CD4-positive, alpha-beta memory T cell (primary cell): ENCODE measurements around the gene GRK5. TPM values are rescaled to one million over a fixed set of nuclear protein-coding genes. Genes with fewer than 3 reads are reported as not detected.

Experiments used
- CTCF ChIA-PET: fragments of 350-600 bp; sonication (Branson Sonifier 250); formaldehyde crosslinking; loops from one replicate; lab custom pipeline; 2021; ENCODE audit warnings: inconsistent platforms; ENCODE audit not compliant: partially characterized antibody; lab: Charles Lee
- POLR2A ChIA-PET: fragments of 350-600 bp; sonication (Branson Sonifier 250); formaldehyde crosslinking; loops from one replicate; lab custom pipeline; 2021; ENCODE audit not compliant: partially characterized antibody; lab: Charles Lee
- DNase-seq, 5 donors: peaks; one replicate each; pipeline versions ENCODE4 v3.0.0 to v3.0.0-alpha.2; 2020 to 2022; ENCODE audit warnings: mixed read lengths in 1 of 5
- H3K27ac ChIP-seq: one replicate; pipeline ENCODE4 v1.7.0; 2013; ENCODE audit warnings: low read depth, low read length
- H3K27me3 ChIP-seq: 2 replicates; pipeline ENCODE4 v1.7.0; 2013; ENCODE audit warnings: mild to moderate bottlenecking, low read length, moderate library complexity; ENCODE audit not compliant: insufficient read depth
- H3K36me3 ChIP-seq: 2 replicates; pipeline ENCODE4 v1.7.0; 2013; ENCODE audit warnings: mild to moderate bottlenecking, low read length, moderate library complexity; ENCODE audit not compliant: insufficient read depth
- H3K4me1 ChIP-seq: 2 replicates; pipeline ENCODE4 v1.7.0; 2013; ENCODE audit warnings: mild to moderate bottlenecking, low read length, moderate library complexity; ENCODE audit not compliant: insufficient read depth
- H3K4me3 ChIP-seq, 2 donors: one replicate each; pipeline ENCODE4 v1.7.0; 2013; ENCODE audit warnings: low read length in 2 of 2, mild to moderate bottlenecking in 1 of 2
- H3K9me3 ChIP-seq, 2 donors: one replicate each; pipeline ENCODE4 v1.7.0; 2013; ENCODE audit warnings: low read length in 2 of 2, control low read depth in 1 of 2; ENCODE audit not compliant: control insufficient read depth in 1 of 2
- H3K27ac Mint-ChIP-seq, 7 donors: one replicate each; pipeline ENCODE4 v1.8.0; 2020 to 2021; ENCODE audit warnings: mixed read lengths in 7 of 7, mild to moderate bottlenecking in 6 of 7, inconsistent platforms in 3 of 7, moderate library complexity in 3 of 7
- H3K27me3 Mint-ChIP-seq, 2 donors: one replicate each; pipeline ENCODE4 v1.8.0; 2020 to 2021; ENCODE audit warnings: mixed read lengths in 2 of 2
- H3K36me3 Mint-ChIP-seq, 2 donors: one replicate each; pipeline ENCODE4 v1.8.0; 2020 to 2021; ENCODE audit warnings: mixed read lengths in 2 of 2, inconsistent platforms in 1 of 2, mild to moderate bottlenecking in 1 of 2
- H3K4me1 Mint-ChIP-seq, 4 donors: one replicate each; pipeline ENCODE4 v1.8.0; 2020 to 2021; ENCODE audit warnings: mixed read lengths in 4 of 4, mild to moderate bottlenecking in 1 of 4
- H3K4me3 Mint-ChIP-seq, 8 donors: one replicate each; pipeline ENCODE4 v1.8.0; 2020 to 2021; ENCODE audit warnings: mixed read lengths in 8 of 8, mild to moderate bottlenecking in 7 of 8, moderate library complexity in 6 of 8, inconsistent platforms in 3 of 8
- H3K9me3 Mint-ChIP-seq, 8 donors: one replicate each; pipeline ENCODE4 v1.8.0; 2020 to 2021; ENCODE audit warnings: mixed read lengths in 8 of 8, mild to moderate bottlenecking in 5 of 8, inconsistent platforms in 3 of 8, moderate library complexity in 1 of 8
- intact Hi-C: fragments of 100-400 bp; cut with micrococcal nuclease; formaldehyde crosslinking; loops from one replicate; pipeline ENCODE4 v1.15.1; 2023
- polyA plus RNA-seq, 2 donors: library from polyadenylated mRNA; unstranded; fragments of 300-500 nt; fragmentation: Illumina TruSeq; gene quantifications; one replicate each; pipeline ENCODE4 v1.2.3, GENCODE V29; 2021
- total RNA-seq, 2 experiments: library from RNA; stranded (reverse); gene quantifications; one replicate each; pipeline ENCODE4 v1.2.3, GENCODE V29; 2021

The GRK5 gene
- total and polyA plus RNA-seq, 4 experiments from 2014 or later = 7.6 to 27.9 (median 18.6) TPM

DNA sequence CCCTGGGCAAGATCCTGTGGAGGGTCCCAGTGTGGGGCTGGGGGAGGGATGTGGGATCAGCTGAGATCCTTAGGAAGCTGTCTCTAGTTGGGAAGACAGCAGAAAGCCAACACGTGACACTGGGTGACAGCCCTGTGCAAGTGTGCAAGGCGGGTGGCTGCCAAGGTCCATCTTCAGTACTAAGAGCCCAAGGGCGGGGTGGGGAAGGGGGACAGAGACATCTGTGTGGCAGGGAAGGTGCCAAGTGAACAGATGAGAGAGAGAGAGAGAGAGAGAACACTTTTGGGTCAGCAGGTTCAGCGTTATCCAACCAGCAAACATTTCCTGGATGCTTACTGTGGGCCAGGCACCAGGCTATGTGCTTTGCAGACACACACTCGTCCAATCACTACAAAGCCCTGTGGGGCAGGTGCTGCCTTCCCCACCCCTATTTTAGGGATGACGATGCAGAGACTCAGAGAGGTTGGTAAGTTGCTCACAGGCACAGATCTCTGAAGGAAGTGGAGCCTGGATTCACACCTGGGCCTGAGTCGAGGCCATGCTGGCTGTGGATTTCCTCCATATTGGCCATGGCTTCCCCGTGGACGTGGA, 135.7 kb downstream of the GRK5 start:
- no peaks in the 10 kb centered on the region for H3K36me3 ChIP-seq
- H3K27me3 ChIP-seq = no peaks in the 10 kb centered on the region
- Mint-ChIP-seq H3K27me3 (no peaks in the 10 kb centered on the region), H3K4me1 (peaks cover 14 to 51% (median 35%) of the 10 kb centered on the region in 4 donors), H3K9me3 (no peaks in the 10 kb centered on the region), H3K4me3 (no peak overlapping the region), H3K27ac (peak overlapping the region in 3 of 7 donors; percentile 10 to 56 (median 46)), H3K36me3 (peaks cover 29 to 34% of the 10 kb centered on the region in 2 donors)
- no peaks in the 10 kb centered on the region for H3K4me1 ChIP-seq
- H3K4me3 ChIP-seq = no peak overlapping the region
- intact Hi-C loops = no loop called here
- DNase-seq = no peak
- ChIA-PET CTCF (no interaction called here), POLR2A (no interaction called here)
- H3K9me3 ChIP-seq = no peaks in the 10 kb centered on the region
- no peak overlapping the region for H3K27ac ChIP-seq

DNA sequence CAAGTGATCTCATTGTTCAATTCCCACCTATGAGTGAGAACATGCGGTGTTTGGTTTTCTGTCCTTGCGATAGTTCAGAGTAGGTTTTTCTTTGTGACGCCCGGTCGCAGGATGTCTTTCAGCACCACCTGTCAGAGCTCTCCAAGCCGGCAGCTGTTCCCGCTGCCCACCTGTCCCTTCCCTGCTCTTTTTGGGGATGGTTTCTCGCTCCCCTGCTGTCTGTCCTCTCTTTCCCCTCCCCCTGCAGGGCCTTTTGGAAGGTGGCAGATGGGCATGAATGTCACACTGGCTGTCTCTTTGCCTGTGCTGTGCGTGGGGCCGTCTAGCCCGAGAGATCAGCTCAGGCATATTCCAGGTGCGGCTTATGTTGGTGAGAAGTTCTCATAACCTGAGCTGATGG, 137.0 kb downstream of the GRK5 start:
- peaks cover 32 to 38% of the 10 kb centered on the region in 2 donors for H3K36me3 Mint-ChIP-seq
- H3K4me3 Mint-ChIP-seq = no peak overlapping the region
- peak overlapping the region in 2 of 7 donors; percentile 25 to 42 for H3K27ac Mint-ChIP-seq
- H3K4me1 Mint-ChIP-seq = peaks cover 14 to 45% (median 35%) of the 10 kb centered on the region in 4 donors
- peaks cover 0 to 4% (median 0%) of the 10 kb centered on the region in 8 donors for H3K9me3 Mint-ChIP-seq
- Histone ChIP-seq H3K27ac (no peak overlapping the region), H3K9me3 (no peaks in the 10 kb centered on the region), H3K27me3 (no peaks in the 10 kb centered on the region), H3K36me3 (no peaks in the 10 kb centered on the region), H3K4me3 (no peak overlapping the region), H3K4me1 (no peaks in the 10 kb centered on the region)
- CTCF ChIA-PET = interaction anchor here (1.7 kb wide), 1 partner anchor 101 kb away, joined by 4 read pairs; no protein-coding TSS in a partner anchor
- no peaks in the 10 kb centered on the region for H3K27me3 Mint-ChIP-seq
- intact Hi-C loops = no loop called here
- POLR2A ChIA-PET = no interaction called here
- no peak for DNase-seq

DNA sequence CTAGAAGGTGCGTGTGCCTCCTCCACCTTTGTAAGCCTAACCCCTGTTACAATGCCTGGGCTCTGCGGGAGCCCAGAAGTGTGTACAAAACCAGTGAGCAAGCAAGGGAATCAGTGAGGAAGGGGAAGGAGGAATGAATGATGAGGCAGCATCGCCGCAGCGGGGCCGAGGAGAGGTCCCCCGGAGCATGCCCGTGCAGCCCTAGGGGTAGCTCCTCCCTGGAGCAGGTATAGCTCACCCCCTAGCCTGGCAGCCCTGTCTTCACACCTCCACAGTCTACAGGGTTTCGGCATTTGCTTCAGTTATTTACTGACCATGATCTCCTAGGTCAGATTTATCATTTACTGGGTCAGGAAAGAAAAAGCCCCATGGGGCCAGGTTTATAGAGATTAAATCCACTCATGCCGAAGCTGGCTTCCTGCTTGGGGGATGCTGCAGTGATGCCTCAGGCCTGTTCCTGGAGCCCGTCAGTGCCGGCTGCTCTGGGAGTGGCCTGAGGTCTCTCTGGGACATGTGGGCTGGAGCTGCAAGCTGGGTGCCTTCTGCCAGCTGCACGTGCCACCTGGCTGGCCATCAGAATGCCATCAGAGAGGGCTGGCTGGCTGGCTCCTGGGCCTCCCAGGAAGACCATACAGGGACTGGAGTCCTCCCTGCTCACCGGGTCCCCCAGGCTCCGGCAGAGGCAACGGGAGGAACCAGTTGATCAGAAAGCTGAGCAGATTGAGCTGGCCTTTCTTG, 138.9 kb downstream of the GRK5 start:
- Mint-ChIP-seq H3K4me1 (peaks cover 9 to 36% (median 29%) of the 10 kb centered on the region in 4 donors), H3K4me3 (peak overlapping the region in 1 of 8 donors; percentile 18), H3K9me3 (peaks cover 0 to 12% (median 7%) of the 10 kb centered on the region in 8 donors), H3K27ac (peak overlapping the region in 2 of 7 donors; percentile 9 to 38), H3K36me3 (peaks cover 38 to 45% of the 10 kb centered on the region in 2 donors), H3K27me3 (no peaks in the 10 kb centered on the region)
- Histone ChIP-seq H3K4me1 (no peaks in the 10 kb centered on the region), H3K27ac (no peak overlapping the region), H3K9me3 (no peaks in the 10 kb centered on the region), H3K4me3 (no peak overlapping the region), H3K36me3 (no peaks in the 10 kb centered on the region), H3K27me3 (no peaks in the 10 kb centered on the region)
- intact Hi-C loops = no loop called here
- DNase-seq = no peak
- CTCF ChIA-PET = interaction anchor here (1.7 kb wide), 1 partner anchor 99 kb away, joined by 4 read pairs; no protein-coding TSS in a partner anchor
- POLR2A ChIA-PET = no interaction called here

DNA sequence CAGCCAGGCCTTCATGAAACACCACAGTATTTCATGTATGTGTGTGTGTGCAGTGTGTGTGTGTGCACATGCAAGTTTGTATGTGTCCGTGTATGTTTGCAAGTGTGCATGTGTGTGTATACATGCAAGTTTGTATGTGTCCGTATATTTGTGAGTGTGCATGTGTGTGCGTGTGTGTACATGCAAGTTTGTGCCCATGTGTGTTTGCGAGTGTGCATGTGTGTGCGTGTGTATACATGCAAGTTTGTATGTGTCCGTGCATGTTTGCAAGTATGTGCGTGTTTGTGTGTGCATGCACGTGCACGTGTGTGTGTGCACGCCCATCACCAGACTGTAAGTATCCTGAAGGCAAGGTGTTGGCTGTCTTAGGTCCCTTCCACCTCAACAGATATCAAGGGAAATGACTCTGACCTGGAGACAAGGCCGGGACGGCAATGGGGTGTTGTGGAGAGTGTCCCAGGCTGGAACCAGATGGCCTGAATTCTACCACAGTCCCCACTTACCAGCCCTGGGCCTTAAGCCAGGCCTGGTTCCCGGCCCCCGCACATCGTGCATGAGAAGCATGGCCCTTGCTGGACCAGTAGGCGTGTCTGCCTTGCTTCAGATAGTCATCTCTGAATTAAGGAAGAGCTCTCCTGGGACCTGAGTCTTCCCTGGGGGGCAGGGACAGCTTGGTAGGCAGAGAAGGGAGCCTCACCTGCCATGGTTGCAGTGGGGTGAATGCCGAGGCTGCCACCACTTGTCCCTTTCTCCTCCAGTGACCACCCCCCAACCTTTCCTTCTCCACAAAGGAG, 140.0 kb downstream of the GRK5 start:
- H3K36me3 Mint-ChIP-seq = peaks cover 43 to 53% of the 10 kb centered on the region in 2 donors
- H3K4me1 Mint-ChIP-seq = peaks cover 7 to 30% (median 22%) of the 10 kb centered on the region in 4 donors
- Histone ChIP-seq H3K9me3 (no peaks in the 10 kb centered on the region), H3K27me3 (no peaks in the 10 kb centered on the region), H3K4me1 (no peaks in the 10 kb centered on the region), H3K4me3 (no peak overlapping the region), H3K27ac (no peak overlapping the region), H3K36me3 (no peaks in the 10 kb centered on the region)
- H3K27ac Mint-ChIP-seq = peak overlapping the region in 1 of 7 donors; percentile 72
- no peaks in the 10 kb centered on the region for H3K27me3 Mint-ChIP-seq
- intact Hi-C loops = no loop called here
- CTCF ChIA-PET = interaction anchor here (1.6 kb wide), 1 partner anchor 8 kb away, joined by 4 read pairs; no protein-coding TSS in a partner anchor
- H3K9me3 Mint-ChIP-seq = peaks cover 0 to 23% (median 13%) of the 10 kb centered on the region in 8 donors
- no peak for DNase-seq
- H3K4me3 Mint-ChIP-seq = no peak overlapping the region
- POLR2A ChIA-PET = no interaction called here

- Mint-ChIP-seq H3K27me3 (no peaks in the 10 kb centered on the region), H3K27ac (peak overlapping the region in 1 of 7 donors; percentile 8), H3K4me1 (peaks cover 7 to 23% (median 17%) of the 10 kb centered on the region in 4 donors), H3K4me3 (no peak overlapping the region), H3K9me3 (peaks cover 0 to 31% (median 15%) of the 10 kb centered on the region in 8 donors), H3K36me3 (peaks cover 39 to 61% of the 10 kb centered on the region in 2 donors)
- intact Hi-C loops = no loop called here
- no peaks in the 10 kb centered on the region for H3K36me3 ChIP-seq
- H3K9me3 ChIP-seq = no peaks in the 10 kb centered on the region
- H3K27ac ChIP-seq = no peak overlapping the region
- no peaks in the 10 kb centered on the region for H3K4me1 ChIP-seq
- no peaks in the 10 kb centered on the region for H3K27me3 ChIP-seq
- CTCF ChIA-PET = interaction anchor here (1.6 kb wide), 1 partner anchor 8 kb away, joined by 4 read pairs; no protein-coding TSS in a partner anchor
- no peak overlapping the region for H3K4me3 ChIP-seq
- POLR2A ChIA-PET = no interaction called here
- no peak for DNase-seq
Measured at GRCh38 chr10:119348106-119348505, 140.7 kb downstream of the GRK5 start.

DNA sequence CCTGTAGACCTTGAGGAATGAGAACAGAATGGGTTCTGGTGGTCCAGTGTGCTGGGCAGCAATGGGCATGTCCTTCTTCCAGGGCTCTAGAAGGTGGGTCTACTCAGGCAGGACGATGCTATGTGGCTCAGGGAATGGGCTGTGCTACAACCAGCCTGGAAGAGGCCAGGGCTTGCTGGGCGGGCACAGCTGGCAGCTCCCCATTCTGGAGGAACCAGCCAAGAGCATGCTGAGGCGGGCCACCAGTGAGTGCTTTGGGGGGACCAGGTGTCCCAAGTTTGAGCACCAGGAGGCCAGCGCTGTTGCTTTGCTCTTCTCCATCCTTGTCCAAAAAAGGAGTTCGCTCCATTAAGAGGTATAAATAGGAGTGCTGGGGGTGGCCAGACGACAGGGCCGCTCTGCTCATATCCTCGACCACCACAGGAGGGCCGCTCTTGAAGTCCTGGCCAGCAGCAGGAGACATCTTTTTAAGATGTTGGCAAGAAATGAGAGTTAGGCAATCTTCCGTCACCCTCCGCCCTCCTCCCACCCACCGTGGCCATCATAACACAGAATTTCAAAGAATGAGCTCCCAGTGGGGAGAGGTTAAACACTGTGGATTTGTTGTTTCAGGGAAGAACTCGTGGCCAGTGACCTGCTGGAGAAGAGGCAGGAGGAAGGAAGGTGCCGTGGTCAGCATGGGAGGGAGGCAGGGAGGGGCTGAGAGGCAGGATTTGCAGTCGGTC, 141.3 kb downstream of the GRK5 start:
- POLR2A ChIA-PET = no interaction called here
- H3K36me3 Mint-ChIP-seq = peaks cover 37 to 61% of the 10 kb centered on the region in 2 donors

More for the DNA sequence above, 141.3 kb downstream of the GRK5 start:
- peaks cover 0 to 31% (median 15%) of the 10 kb centered on the region in 8 donors for H3K9me3 Mint-ChIP-seq
- Histone ChIP-seq H3K36me3 (no peaks in the 10 kb centered on the region), H3K4me3 (no peak overlapping the region), H3K27me3 (no peaks in the 10 kb centered on the region), H3K27ac (no peak overlapping the region), H3K9me3 (no peaks in the 10 kb centered on the region), H3K4me1 (no peaks in the 10 kb centered on the region)
- peaks cover 7 to 17% (median 13%) of the 10 kb centered on the region in 4 donors for H3K4me1 Mint-ChIP-seq
- no peaks in the 10 kb centered on the region for H3K27me3 Mint-ChIP-seq
- H3K27ac Mint-ChIP-seq = peak overlapping the region in 1 of 7 donors; percentile 75
- CTCF ChIA-PET = interaction anchor here (1.6 kb wide), 1 partner anchor 9 kb away, joined by 4 read pairs; no protein-coding TSS in a partner anchor
- DNase-seq = no peak
- intact Hi-C loops = no loop called here
- no peak overlapping the region for H3K4me3 Mint-ChIP-seq
